ENCODE measurements around the gene NR2C2AP.
"Not testable (repeated sequence)": the region's sequence is repeated elsewhere in the genome, so short reads cannot be mapped to it uniquely, and the experiment has no call there.

The NR2C2AP gene, protein sequence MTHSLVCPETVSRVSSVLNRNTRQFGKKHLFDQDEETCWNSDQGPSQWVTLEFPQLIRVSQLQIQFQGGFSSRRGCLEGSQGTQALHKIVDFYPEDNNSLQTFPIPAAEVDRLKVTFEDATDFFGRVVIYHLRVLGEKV

DNA sequence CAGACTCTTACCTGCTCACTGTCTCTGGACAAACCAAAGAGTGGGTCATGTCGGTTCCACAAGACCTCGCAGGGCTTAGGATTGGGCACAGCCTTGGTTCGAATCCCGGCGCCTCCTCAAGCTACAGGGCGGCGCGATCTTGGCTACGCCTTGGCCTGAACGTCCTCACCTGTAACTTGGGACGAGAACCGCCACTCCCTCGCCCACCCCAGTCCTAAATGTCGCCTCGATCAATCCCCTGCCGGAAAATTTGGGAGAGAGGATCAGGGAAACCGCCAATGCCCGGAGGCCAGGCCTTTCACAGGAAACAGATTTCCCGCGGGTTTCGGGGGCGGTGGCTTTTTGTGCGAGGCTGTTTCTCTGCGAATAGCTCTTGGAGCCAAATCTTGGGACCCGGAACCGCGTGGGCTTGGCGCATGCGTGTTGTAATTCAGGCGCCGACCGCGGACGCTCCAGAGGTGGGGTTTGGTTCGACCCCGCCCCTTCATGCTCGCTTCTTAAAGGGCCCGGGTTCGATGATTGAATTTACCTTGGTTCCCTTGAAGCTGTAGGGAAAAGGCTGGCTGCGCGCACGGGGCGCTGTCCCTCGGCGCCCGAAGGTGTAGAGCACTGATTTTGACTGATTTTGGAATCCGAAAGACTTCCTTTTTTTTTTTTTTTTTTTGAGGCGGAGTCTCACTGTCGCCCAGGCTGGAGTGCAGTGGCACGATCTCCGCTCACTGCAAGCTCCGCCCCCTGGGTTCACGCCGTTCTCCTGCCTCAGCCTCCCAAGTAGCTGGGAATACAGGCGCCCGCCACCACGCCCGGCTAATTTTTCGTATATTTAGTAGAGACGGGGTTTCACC, at the start of gene NR2C2AP:
Gene NR2C2AP, minus strand, starts transcription at position 403 of the 845 bp plus-strand sequence. Its CDS starts 354 bp downstream, at position 49.
- FAIRE-seq (peak; percentile 99), DNase-seq (ENCODE audit: insufficient read length, low spot score) (peak; percentile 99)

GRCh38 chr19:19250196-19250801, 47.1 kb upstream of the NR2C2AP start:
- FAIRE-seq = no peak
- no peak for DNase-seq (ENCODE audit: insufficient read length, low spot score)

- FAIRE-seq (no peak), DNase-seq (ENCODE audit: insufficient read length, low spot score) (no peak)
These were observed 37.3 kb upstream of the NR2C2AP start for GRCh38 chr19:19240476-19240875.

- DNase-seq (ENCODE audit: insufficient read length, low spot score) (no peak), FAIRE-seq (no peak)
These were observed 36.5 kb upstream of the NR2C2AP start for GRCh38 chr19:19239675-19240074.

- no peak for DNase-seq (ENCODE audit: insufficient read length, low spot score)
- no peak for FAIRE-seq
These were observed 35.1 kb upstream of the NR2C2AP start for GRCh38 chr19:19238126-19238894.

DNA sequence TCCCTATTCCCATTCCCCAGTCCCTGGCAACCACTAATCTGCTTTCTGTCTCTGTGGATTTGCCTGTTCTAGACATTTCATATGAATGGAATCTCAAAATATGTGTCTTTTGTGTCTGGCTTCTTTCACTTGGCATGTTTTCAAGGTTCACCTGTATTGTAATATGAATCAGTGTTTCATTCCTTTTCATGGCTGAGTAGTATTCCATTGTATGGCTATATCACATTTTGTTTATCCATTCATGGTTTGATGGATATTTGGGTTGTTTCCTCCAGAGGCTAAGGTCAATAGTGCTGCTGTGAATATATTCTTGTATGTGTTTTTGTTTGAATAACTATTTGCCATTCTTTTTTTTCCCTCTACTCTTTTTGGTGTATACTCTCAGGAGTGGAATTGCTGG, 33.0 kb upstream of the NR2C2AP start:
- no peak for FAIRE-seq

GRCh38 chr19:19234220-19234816, 31.1 kb upstream of the NR2C2AP start:
- no peak for DNase-seq (ENCODE audit: insufficient read length, low spot score)
- FAIRE-seq = no peak

More for the DNA sequence above, 33.0 kb upstream of the NR2C2AP start:
- no peak for DNase-seq (ENCODE audit: insufficient read length, low spot score)

GRCh38 chr19:19232261-19232721, 29.1 kb upstream of the NR2C2AP start:
- DNase-seq (ENCODE audit: insufficient read length, low spot score) = no peak

DNA sequence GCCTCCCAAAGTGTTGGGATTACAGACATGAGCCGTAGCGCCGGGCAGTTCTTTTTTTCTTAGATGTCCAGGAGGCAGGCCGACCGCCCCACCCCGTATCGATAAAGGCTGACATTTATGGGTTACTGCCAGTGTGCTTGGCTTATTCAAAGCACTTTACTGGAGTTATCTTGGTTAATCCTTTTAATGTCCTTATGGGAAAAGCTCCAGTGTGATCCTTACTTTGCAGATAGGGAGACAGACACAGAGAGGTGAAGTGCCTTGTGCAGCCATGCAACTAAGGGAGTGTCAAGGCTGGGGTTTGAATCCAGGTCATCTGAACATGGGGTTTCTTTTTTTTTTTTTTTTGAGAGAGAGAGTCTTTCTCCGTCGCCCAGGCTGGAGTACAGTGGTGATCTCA, 27.8 kb upstream of the NR2C2AP start:
- FAIRE-seq = no peak

More at GRCh38 chr19:19232261-19232721, 29.1 kb upstream of the NR2C2AP start:
- FAIRE-seq = no peak

DNA sequence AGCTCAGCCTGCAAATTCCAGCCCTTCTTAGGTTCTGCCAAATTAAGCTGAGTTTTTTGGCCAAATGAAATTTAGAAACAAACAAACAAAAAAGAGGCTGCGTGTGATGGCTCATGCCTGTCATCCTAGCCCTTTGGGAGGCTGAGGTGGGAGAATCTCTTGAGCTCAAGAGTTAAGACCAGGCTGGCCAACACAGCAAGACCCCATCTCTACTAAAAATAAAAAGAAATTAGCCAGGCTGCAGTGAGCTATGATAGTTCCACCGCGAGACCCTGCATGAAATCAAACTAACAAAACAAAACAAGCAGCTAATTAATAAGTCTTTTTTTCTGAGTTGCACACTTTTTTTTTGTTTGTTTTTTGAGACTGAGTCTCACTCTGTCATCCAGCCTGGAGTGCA, 26.5 kb upstream of the NR2C2AP start:
- no peak for FAIRE-seq
- no peak for DNase-seq (ENCODE audit: insufficient read length, low spot score)

More for the DNA sequence above, 27.8 kb upstream of the NR2C2AP start:
- DNase-seq (ENCODE audit: insufficient read length, low spot score) = no peak

GRCh38 chr19:19227217-19227616, 24.0 kb upstream of the NR2C2AP start:
- DNase-seq (ENCODE audit: insufficient read length, low spot score) = no peak
- FAIRE-seq = no peak

- DNase-seq (ENCODE audit: insufficient read length, low spot score) = no peak
- no peak for FAIRE-seq
These were observed 23.4 kb upstream of the NR2C2AP start for GRCh38 chr19:19226663-19227062.

- no peak for FAIRE-seq
- DNase-seq (ENCODE audit: insufficient read length, low spot score) = no peak
These were observed 23.0 kb upstream of the NR2C2AP start for GRCh38 chr19:19226204-19226603.

DNA sequence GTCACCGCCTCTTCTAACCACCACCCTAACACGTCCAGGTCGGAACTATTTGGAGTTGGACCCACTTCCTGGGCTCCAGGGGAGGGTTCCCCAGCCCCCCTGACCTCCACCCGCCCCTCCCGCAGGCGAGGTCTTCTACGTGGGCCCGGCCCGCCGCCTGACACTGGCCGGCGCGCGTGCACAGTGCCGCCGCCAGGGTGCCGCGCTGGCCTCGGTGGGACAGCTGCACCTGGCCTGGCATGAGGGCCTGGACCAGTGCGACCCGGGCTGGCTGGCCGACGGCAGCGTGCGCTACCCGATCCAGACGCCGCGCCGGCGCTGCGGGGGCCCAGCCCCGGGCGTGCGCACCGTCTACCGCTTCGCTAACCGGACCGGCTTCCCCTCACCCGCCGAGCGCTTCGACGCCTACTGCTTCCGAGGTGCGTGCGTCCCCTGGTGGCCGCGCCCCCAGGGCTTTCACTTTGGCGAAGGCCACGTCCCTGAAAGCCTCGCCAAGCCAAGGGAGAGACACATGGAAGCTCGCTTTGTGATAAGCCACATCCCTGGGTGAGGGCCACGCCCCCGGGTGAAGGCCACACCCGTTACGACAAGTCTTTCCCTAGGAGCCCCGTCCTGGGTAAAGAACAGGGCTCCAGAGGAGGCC, 21.8 kb upstream of the NR2C2AP start:
- peak; percentile 58 for FAIRE-seq

DNA sequence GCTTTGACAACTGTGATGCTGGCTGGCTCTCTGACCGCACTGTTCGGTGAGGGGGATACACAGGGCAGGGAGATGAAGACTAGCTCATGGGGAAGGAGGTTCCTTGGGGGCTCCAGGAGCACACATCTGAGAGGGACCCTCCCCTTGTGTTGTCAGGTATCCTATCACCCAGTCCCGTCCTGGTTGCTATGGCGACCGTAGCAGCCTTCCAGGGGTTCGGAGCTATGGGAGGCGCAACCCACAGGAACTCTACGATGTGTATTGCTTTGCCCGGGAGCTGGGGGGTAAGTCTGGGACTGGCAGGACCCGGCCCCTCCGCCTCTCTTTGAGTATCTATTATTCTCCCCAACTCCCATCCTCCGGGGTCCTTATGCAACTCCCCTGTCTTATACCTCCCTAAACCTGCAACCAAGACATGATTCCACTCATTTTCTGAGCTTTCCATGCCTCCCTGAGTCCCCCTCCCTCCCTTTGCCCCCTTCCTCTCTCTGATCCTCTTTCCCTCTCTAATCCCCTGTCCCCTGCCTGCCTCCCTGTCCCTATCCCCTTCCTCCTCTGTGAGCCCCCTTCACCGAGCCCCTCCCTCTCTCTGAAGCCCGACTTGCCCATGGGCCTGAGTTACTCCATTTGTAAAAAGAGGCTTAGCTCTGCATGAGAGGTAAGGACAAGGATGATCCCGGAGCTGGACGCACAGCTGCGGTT, 21.1 kb upstream of the NR2C2AP start:
- FAIRE-seq (no peak), DNase-seq (ENCODE audit: insufficient read length, low spot score) (no peak)

More for the DNA sequence above, 21.8 kb upstream of the NR2C2AP start:
- peak; percentile 86 for DNase-seq (ENCODE audit: insufficient read length, low spot score)

DNA sequence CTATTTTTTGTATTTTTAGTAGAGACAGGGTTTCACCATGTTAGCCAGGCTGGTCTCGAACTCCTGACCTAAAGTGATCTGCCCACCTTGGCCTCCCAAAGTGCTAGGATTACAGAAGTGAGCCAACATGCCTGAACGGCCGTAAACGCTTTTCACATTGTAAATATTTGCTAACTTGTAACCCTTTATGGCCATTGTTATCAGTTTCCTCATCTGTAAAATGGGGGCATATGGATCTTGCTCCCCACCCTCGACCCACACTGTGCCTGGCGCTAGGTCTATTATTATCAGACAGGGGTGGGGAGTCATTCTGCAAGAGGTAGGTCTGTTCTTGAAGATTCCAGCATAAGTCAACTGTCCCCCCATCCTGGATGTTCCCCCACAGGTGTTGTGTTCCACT, 20.4 kb upstream of the NR2C2AP start:
- no peak for DNase-seq (ENCODE audit: insufficient read length, low spot score)
- no peak for FAIRE-seq

DNA sequence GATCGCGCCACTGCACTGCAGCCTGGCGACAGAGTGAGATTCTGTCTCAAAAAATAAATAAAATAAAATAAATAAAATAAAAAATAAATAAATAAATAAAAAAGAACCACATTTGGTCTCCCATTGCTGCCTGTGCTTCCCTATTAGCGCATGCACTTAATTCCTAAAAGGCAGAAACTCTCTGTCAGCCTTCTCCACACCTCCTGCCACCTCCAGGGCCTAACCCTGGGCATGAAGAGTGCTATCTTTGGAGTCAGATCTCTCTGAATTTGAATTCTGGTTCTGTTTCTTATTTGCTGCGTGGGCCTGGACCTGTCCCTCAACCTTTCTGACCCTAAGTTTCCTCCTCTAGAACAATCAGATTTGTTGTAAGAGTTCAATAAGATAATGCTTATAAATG, 19.8 kb upstream of the NR2C2AP start:
- DNase-seq (ENCODE audit: insufficient read length, low spot score) = no peak
- no peak for FAIRE-seq

DNA sequence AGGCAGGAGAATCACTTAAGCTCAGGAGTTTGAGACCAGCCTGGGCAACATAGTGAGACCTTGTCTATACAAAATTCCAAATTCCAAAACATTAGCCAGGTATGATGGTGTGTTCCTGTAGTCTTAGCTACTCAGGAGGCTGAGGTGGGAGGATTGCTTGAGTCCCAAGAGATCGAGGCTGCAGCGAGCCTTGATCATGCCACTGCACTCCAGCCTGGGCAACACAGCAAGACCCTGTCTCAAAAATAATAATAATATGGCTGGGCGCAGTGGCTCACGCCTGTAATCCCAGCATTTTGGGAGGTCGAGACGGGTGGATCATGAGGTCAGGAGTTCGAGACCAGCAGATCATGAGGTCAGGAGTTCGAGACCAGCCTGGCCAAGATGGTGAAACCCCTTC, 17.8 kb upstream of the NR2C2AP start:
- not testable (repeated sequence) for DNase-seq (ENCODE audit: insufficient read length, low spot score); FAIRE-seq

DNA sequence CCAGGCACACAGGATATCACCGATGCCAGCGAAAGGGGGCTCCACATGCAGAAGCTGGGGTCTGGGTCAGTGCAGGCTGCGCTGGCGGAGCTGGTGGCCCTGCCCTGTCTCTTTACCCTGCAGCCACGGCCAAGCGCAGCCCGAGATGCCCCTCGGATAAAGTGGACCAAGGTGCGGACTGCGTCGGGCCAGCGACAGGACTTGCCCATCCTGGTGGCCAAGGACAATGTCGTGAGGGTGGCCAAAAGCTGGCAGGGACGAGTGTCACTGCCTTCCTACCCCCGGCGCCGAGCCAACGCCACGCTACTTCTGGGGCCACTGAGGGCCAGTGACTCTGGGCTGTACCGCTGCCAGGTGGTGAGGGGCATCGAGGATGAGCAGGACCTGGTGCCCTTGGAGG, 15.7 kb upstream of the NR2C2AP start:
- no peak for FAIRE-seq
- DNase-seq (ENCODE audit: insufficient read length, low spot score) = no peak
